Measurements from ENCODE around the gene TGFB1I1.
"Not testable (repeated sequence)": the region's sequence is repeated elsewhere in the genome, so short reads cannot be mapped to it uniquely, and the experiment has no call there.

Gene TGFB1I1

DNA sequence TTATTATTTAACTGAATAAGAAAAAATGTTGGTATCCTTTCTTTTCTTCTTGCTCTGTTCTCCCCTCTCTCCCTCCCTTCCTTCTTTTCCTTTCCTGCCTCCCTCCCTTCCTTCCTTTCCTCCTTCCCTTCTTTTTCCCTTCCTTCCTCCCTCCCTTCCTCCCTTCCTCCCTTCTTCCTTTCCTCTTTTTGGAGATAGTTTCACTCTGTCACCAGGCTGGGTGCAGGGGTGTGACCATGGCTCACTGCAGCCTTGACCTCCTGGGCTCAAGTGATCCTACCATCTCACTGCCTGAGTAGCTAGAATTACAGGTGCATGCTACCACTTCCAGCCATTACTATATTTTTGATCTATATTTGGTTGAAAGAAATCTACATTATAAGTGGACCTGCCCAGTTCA lies 41.9 kb downstream of the TGFB1I1 start:
- no peak for DNase-seq (ENCODE audit: low read depth, low spot score)

DNA sequence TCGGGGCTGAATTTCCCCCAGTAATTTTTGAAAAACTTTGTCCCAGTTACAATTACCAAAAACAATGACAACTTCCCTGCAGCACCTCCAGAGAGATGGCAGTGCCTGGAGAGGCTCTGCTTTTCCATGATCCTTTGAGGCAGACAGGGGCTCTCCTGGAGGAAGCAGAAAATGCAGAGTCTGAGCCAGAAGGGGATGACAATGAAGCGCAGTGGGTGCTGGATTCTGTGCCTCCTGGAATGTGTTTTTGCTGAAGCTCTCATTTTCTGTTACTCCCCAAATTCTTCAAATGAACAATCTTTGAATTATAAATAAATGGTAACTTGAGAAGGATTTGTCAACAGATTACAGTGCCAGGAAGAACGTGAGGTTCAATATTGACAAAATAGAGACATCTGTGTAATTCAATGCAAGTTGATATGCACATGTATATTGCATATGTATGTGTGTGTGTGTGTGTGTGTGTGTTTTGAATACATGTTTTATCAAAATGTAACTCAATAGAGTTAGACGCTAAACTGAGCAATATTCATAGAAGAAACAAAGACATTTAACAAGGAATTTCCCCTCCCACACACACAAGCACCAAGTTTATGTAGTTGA lies 45.9 kb downstream of the TGFB1I1 start:
- no peak for DNase-seq (ENCODE audit: low read depth, low spot score)

DNA sequence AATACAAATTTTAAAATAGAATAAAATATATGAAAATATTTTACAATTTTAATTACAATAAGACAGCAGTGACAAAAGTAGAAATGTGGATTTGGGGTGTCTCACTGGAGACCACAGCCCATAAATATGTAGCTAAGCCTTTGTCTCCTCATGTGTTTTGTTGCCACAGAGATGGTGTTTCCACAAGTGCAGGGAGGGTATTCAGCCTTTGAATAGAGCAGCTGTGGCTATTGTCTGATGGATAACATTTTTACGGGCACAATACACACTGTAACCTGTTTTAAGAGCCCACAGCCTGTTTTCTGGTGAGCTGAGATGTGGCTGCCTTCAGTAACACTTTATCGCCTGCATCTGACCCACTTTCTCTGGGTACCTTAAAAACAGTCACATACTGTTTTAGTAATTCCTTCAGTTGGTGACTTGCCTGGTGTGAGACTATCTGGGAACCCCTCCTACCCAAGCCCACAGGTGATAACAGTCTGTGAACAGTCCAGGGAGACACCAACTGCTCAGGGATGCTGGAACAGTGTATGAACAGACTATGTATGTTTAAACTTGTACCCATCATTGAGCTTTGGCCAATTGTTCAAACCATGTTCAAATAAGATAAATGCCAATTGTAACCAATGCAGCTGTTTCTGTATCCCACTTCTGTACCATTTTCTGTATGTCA lies 47.9 kb downstream of the TGFB1I1 start:
- DNase-seq (ENCODE audit: low read depth, low spot score), result no peak

DNA sequence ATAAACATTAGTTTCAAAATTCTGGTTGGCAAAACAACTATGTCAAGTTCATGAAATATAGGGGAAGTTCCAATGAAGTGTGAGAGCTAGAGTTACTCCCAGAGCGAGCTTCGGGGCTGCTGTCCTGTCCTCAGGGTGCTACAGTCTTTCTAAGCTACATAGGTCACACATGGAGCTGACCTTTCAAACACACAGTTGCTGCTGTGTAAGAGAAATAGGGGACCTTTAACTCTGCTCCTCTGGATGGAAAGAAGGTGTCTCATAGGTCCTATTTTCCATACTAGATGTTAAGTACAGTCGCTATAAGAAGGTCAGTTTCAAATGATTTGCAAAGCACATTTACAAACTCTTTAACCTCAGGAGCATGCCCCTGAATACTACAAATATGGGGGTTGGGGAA lies 49.4 kb downstream of the TGFB1I1 start:
- no peak for DNase-seq (ENCODE audit: low read depth, low spot score)

DNA sequence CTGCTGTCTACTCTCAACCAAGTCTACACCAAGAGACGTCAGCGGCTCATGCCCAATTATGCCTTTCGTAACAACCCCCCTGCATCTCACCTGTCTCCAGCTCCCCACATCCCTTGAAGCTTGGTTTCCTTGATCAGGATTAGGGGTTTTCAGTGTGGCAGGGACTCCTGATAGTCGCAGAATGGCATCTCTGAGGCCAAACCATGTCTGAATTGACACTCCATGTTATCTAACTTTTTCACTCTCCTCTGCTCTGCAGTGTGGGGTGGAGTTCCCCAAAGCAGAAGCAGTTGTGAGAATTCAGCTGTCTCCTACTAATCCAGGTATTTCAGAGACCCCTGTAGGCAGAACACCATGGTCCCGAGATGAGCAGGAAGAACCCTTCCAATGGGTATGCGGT lies 50.1 kb downstream of the TGFB1I1 start:
- no peak for DNase-seq (ENCODE audit: low read depth, low spot score)

DNA sequence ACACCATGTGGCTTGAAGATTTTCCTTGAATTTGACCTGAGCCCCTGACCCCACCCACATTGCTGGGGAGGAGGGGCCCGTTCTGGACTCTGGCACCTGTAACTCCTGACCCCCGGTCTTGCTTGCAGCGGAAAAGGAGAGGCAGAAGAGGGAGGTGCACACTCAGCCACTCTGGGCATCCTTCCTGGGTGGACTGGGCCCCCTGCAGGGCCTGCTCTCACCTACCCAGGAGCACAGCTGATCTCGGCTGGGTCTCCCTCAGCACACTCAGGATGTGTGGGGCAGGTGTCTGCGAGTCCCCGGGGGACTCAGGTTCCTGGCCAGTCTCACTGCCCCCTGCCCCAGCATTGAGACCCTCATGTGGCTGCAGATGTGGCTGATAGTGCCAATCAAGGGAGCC lies 51.8 kb downstream of the TGFB1I1 start:
- DNase-seq (ENCODE audit: low read depth, low spot score), result not testable (repeated sequence)

DNA sequence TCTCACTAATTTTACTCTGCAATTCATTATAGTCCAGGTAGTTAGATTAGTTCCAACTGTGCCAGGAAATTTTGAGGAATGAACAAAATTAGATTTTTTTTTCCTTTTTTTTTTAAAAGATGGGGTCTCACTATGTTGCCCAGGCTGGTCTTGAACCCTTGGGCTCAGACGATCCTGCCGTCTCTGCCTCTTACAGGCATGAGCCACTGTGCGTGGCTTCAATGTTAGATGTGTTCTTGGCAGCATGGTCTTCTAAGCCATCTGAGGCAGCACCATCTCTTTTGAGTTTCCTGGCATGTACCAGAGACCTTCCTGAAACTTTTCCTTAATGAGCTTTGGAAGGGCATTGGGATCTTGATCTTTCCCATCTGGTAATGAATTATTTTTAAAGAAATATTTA lies 53.2 kb downstream of the TGFB1I1 start:
- DNase-seq (ENCODE audit: low read depth, low spot score), result no peak

Measured in astrocyte of the hippocampus (primary cell).